Activated T-helper 9 cell treated with anti-CD3 and anti-CD28 coated beads, Interleukin-2, amount 50 U/mL, for 16 hours (primary cell): Measurements from ENCODE around the gene B3GNT7.
"Not testable (repeated sequence)": the region's sequence is repeated elsewhere in the genome, so short reads cannot be mapped to it uniquely, and the experiment has no call there.

ENCODE experiments used
- DNase-seq: peaks from one replicate; pipeline ENCODE4 v3.0.0-alpha.2; 2020; ENCODE audit warnings: low read depth

The B3GNT7 gene

DNA sequence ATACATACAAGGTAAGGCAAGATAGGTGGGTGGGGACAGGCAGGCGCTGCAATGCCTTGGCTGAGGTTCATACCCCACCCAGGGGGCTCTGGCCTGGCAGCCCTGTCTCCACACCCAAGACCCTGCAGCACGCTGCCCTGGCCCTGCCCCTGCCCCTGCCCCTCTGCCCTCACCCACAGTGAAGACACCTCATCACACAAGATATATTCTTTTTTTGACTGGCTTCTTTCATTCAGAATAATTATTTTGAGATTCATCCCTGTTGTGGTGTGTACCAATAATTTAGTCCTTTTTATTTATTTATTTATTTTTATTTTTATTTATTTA lies 11.4 kb upstream of the B3GNT7 start:
- no peak for DNase-seq

DNA sequence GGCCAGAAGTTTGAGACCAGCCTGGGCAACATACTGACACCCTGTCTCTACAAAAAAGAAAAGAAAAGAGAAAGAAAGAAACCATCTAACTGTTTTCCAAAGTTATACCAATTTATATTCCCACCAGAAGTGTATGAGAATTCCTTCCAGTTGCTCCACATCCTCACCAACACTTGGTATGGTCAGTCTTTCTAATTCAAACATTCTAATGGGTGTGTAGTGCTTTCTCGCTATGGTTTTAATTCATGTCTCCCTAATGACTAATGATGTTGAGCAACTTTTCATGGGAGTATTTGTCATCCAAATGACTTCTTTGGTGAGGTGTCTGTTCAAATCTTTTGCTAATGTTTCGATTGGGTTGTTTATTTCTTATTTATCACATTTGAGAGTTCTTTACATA lies 10.5 kb upstream of the B3GNT7 start:
- DNase-seq = no peak

DNA sequence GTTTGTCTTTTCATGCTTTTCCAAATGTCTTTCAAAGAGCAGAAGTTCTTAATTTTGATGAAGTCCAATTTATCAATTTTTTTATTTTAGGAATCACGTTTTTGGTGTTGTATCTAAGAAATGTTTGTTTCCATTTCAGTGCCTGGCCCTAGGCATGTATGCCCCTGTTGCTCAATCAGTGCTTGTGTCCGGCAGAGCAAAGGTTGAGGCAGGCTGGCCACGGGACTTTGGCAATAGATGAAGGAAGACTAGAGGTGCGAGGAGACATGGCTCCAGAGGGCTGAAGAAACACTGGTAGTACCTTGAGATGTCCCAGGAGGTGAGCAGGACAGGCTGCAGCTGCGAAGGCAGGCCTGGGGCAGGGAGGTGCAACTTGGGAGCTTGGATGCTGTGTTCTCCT lies 10.1 kb upstream of the B3GNT7 start:
- DNase-seq = no peak

DNA sequence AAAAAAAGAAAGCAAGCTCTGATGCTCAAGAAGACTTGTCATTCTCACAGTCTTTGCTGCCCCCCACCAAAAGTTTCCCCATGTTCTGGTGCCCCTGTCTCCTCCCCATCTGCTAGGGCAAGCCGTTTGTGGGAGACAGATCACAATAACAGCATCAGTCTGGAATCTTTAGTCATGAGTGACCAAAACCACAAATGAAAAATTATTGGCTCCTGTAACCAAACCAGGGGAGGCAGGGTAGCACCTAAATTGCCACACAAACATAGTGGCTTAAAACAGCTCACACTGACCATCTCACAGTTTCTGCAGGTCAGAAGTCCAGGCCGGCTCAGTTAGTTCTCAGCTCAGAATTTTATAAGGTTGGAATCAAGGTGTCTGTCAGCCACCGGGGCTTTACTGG lies 9.1 kb upstream of the B3GNT7 start:
- DNase-seq = no peak

DNA sequence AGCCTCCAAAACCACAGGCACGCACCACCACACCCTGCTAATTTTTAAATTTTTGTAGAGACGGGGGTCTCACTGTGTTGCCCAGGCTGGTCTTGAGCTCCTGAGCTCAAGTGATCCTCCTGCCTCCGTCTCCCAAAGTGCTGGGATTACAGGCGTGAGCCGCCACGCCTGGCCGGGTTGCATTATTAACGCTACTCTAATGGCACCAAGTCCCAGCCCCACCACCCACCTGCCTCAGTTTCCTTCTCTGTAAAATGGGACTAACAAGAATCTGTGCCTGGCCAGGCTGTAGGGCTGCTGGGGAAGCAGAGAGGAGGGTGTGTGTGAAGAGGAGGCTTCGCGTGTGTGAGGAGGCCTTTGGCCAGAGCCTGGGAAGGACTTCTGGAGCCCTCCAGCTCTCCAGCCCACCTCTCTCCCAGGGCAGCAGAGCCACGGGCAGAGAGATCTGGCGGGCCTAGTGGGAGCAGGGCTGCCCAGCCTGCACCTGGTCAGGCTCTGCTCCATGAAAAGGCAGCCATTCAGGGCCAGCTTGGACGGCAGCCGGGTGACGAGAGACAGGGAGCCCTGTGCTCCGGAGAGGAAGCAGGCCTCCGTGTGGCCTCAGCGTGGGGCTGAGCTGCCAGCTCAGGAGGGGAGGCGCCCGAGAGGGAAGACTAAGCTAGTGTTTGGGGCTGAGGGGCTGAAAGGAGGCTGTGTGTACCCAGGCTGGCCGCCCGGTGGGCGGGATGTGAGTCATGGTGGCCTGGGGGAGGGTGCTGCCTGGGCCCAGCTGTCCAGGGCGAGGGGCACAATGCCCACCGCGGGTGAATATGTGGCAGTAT lies 7.4 kb upstream of the B3GNT7 start:
- DNase-seq = no peak

DNA sequence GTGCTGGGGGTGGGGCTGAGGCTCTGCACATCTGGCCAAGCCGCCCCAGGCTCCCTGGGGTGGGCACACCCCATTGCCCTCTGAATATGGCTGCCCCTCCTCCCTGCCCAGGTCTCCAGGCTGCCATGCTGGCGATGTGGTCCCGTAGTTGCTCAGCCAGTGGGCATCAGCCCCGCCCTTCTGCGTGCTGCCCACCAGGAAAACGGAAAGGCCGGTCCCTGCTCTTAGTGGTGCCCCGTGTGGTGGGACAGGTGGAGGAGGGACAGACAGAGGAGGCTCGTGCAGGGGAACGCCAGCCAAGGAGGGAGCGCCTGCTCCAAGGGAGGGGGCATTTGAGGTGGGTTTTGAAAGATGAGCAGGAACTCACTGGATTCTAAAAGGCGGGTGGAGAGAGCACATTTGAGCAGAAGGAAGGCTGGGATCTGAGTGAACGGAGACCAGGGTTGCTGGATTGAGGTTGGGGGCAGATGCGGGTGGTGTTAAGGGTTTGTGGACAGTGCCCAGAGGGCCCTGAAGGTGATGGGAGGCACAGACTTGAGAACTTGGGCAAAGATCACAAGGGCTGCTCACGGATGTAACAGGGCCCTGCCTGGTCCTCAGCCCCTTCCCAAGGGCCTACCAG lies 6.7 kb upstream of the B3GNT7 start:
- no peak for DNase-seq

DNA sequence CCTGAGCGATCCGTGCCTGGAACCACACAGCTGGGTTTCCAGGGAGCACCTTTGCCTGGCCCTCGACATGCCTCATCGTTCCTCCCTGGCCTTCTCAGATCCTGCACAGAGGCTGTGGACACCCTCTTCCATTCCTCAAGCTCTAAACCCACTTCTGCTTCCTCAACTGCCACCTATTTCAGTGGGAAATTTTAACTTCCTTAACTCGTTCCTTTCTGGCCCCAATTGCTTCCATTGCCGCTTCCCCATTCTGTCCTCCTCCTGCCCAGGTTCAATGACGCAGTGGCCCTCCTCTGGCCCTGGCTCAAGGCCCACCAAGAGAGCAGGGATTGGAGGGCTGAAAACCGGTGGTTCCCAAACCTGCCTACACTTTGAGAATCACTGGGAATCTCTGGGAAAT lies 4.8 kb upstream of the B3GNT7 start:
- DNase-seq = no peak

DNA sequence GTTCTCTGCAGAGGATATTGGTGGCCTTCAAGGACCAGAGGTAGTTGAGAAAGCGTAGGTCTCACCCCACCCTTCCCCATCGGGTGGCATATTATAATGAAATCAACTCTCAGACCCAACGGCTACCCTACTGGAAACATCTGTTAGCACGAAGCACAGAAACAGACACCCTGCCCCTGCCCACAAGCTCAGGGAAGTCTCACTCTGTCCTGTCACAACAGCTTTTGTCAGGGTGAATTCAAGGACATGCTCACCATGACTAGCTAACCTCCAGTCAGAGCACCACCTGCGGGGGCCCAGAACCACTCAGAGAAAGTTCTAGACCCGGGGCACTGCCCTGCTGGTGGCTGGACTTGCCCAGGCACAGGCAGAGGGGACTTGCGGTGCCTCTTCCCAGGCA lies 3.5 kb upstream of the B3GNT7 start:
- no peak for DNase-seq

DNA sequence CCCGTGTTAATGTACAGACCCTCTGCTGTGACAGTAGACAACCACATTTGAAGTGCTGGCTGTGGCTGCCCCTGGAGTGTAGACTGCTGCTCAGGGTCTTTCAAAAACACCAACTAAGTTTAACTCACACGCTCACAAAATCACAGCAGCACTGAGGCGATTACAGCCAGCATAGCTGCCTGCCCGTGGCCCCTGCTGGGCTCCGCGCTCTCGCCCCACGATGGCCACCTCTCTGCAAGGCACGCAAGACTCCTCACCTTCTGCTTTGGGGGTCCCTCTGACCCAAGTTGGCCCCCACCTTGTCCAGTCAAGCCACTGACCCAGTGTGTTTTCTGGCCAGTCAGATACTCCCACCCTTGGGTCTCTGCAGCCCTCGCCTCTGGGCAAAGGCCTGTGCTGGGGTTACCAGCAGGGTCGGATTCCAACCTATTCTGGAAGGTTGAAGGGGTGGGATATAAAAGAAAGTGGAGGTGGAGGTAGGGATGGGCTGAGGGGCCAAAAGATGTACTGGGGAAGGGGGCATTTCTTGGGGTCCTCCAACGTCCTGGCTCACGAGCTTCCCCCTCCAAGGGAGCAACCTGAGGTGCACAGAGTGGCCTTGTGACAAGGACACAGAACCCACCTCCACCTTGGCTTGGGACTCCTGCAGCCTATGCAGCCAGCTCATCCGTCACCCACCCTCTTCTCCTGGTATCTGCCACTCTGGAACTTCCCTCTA lies 2.9 kb upstream of the B3GNT7 start:
- DNase-seq = no peak

DNA sequence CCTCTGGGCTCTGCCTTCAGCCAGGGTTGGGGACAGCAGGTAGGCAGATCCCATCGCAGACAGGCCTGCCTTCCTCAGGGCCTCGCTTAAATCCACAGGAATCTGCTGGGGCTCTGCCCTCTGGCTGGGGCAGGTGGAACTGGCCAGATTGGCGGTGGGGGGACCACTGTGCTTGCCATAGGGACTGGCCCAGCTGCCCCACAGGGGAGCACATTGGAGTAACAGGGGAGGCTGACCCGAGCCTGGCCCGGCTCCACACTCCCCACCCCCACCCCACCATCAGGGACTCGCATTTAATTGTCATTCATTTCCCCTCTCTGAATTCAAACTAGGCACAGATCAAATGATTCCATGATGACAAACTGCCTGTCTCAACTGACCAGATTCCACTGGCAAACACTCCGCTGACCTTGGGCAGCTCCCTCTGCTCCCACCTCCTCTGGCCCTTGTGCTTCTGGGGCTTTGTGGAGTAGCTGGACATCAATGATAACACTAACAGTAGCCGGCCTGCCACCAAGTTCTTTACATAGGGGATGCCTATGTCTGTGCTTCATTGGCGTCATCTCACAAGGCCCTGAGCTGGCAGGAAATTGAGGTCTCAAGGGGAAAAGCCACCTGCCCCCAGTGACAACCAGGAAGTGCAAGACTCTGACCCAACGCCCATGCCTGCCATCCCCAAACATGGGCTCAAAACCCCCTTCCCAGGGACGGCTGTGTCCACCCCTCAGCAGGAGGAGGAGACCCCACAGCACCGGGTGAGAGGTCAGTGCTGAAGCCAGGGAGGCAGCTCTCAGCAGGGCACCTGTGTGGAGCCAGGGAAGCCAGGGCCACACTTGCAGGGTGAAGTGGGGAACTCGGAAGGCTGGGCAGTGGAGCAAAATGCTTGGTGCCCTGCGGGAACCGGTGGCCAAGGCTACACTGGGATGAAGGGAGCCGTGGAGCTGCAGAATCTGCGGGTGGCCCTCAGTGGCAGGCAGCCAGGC lies 2.1 kb upstream of the B3GNT7 start:
- DNase-seq = no peak

DNA sequence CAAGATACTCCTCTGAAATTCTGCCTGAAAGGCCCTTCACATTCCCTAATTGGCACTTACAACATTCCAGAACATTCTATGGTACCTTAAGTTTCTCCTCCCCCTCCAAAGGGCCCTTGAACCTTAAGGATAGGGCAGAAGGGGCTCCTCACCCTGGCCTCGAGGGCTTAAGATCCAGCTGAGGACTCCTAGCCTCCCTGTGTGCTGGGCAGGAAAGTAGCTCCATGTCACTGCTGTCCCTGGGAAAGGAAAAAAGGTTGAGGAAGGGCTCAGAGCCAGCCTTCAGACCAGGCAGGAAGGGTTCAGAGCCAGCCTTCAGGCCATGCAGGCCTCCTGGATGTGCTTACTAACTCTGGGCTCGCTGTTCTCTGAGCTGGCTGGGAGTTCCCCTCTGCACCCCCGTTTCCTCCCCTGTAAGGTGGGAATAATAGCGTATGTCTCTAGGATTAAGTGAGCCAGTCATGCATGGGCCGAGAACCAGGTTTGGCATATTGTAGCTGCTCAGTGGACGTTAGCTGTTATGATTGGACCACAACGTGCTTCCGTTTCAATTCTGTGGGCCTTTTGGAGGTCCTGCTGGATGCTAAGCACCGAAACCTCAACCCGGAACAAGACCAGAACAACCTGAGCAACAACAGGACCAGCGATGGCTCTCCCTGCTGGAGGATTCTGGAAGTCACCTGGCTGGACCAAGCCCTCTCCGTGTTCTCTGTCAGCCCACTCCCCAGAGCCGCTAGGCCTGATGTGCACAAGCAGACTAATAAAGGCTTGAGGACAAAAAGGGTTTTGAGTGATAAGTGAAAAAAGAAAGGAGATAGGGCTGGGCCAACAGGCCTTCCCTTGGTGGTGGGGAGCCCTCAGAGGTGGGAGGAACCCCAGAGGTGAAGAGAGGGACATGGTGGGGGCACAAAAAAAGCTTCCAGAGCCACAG lies 1.0 kb upstream of the B3GNT7 start:
- no peak for DNase-seq

DNA sequence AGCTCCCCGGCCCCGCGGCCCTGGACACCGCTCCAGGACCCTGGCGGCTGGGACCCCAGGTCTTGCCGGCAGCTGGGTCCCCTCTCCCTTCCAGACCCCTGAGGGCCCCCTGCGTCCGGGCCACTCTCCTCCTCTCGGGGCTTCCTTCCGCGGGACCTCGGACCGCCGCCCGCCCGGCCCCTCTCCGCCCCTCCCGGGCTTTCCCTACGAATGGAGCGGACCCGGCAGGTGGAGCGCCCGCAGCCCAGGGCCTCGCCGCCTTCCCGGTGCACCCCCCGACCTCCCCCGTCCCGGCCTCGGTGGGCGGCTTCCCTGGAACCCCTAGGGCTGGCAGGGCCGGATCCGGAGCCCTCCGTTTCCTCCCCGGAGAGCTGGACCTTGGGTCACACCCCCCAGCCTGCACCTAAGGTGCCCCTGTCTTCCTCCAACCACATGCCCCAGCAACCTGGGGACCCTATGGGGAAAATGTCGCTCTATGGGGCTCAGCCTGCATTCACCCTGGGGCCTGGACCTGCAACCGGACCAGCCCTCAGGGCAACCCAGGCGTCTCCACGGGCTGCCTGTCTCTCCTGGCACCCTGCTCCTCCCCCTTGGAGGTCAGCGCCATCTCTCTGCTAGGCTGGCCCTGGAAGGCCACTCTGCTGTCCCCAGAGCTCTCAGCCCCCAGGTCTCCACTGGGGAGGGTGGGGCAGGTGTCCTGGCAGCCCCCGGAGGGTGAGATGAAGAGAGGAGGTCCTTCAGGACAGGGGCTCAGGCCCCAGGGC lies 730 bp downstream of the B3GNT7 start:
- DNase-seq = no peak

DNA sequence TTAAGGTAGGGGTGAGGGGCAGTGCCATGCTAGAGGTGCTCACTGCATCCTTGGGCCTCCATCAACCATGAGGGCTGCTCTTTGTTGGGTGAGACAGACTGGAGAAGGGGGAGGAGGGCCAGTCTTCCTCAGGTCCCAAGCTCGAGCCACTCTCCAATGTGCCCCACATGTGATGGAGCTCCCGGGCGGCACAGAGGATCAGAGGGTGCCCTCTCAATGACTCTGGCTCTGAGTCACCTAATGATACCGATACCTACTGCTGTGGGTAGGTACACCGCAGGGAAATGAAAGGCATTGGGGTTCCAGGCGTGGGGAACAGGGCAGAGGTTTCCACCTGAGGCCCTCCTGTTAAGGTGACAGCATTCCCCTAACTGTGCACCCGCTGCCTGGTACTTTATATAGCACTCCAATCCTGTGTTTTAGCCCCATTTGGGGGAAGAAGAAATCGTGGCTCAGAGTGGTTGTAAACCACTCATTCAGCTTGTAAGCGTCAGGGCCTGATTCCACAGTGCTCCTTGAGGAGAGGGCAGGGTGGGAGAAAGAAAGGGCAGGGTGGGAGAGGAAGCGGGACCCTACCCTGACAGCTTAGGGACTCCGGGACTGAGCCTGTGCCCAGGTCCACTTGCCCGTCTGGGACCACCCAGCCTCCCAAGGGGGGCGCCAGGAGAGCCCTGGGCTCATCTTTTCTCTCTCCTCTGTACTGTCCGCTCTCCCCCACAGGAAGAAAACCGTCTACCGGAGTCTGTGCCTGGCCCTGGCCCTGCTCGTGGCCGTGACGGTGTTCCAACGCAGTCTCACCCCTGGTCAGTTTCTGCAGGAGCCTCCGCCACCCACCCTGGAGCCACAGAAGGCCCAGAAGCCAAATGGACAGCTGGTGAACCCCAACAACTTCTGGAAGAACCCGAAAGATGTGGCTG lies 1.8 kb downstream of the B3GNT7 start:
- peak; percentile 9 for DNase-seq

DNA sequence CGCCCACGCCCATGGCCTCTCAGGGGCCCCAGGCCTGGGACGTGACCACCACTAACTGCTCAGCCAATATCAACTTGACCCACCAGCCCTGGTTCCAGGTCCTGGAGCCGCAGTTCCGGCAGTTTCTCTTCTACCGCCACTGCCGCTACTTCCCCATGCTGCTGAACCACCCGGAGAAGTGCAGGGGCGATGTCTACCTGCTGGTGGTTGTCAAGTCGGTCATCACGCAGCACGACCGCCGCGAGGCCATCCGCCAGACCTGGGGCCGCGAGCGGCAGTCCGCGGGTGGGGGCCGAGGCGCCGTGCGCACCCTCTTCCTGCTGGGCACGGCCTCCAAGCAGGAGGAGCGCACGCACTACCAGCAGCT lies 2.4 kb downstream of the B3GNT7 start:
- DNase-seq = no peak

DNA sequence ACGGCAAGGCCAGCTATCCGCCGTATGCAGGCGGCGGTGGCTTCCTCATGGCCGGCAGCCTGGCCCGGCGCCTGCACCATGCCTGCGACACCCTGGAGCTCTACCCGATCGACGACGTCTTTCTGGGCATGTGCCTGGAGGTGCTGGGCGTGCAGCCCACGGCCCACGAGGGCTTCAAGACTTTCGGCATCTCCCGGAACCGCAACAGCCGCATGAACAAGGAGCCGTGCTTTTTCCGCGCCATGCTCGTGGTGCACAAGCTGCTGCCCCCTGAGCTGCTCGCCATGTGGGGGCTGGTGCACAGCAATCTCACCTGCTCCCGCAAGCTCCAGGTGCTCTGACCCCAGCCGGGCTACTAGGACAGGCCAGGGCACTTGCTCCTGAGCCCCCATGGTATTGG lies 3.1 kb downstream of the B3GNT7 start:
- no peak for DNase-seq

DNA sequence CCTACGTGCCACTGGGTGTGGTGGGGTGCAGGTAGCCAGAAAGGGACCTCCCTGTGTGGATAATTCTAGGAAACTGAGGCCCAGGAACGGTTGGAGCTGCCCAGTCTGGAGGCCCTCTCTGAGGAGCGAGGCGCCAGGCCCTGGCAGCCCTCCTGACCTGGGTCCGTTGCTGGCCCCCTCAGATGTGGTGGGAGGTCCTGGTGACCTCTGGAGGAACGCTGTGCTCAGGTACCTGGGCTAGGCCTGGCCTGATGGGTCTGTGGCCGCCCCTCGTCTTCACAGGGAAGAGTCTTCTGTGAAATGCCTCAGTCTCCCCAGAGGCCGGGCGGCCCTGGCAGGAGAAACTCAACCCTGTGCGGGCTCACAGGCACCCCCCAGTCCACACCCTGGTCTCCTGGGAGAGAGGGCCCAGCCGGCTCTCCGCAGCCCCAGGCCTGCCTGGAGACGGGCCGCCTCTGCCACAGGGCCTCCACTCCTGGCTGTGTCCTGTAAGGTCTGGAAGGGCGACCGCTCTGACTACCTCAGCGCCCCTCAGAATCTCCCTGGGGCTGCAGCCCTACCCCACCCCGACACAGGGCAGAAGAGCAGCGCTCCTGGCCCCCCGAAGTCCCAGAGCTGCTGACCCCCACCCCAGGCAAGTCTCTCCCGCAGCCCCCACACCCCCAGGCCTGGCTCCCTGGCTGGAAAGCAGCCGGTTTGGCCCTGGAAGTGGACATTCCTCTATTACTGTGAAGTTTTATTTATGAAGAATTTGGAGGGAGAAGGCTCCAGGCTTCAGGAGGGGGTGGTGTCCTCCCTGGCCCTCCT lies 3.7 kb downstream of the B3GNT7 start:
- no peak for DNase-seq

DNA sequence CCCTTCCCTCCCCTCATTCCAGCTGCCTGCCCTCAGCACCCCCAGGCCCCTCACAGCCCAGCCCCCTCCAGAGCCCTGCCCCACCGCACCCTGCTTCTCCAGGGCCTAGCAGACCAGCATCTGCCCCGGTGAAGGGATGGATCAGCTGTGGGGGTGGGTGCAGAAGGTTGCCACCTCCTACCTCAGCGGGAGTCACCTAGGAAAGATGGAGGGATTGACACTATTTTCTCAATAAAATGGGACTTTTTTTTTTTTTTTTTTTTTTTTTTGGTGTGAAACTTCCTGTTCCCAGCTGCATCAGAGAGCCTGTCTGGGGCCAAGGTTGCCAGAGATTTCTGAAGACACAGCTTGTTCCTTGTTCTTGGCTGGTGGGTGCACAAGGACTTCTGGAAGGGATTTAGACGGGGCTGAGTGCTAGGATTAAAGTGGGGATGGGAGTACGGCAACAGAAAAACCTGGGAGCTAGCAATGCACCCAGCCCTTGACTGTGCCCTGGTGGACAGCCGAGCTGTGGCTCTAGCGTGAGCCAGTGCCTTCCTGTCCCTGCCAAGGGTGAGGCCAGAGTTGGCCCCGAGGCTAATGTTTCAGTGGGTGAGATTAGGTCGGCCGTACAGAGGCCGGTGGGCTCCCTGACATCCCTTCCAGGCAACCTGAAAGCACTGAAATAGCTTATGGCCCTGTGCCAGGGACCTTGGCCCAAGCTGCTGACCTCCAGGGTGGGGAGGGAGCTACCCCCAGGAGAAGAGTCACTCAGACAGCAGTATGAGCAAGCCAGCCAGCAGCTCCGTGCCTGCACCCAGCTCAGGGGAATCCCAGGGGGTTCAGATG lies 4.6 kb downstream of the B3GNT7 start:
- no peak for DNase-seq

DNA sequence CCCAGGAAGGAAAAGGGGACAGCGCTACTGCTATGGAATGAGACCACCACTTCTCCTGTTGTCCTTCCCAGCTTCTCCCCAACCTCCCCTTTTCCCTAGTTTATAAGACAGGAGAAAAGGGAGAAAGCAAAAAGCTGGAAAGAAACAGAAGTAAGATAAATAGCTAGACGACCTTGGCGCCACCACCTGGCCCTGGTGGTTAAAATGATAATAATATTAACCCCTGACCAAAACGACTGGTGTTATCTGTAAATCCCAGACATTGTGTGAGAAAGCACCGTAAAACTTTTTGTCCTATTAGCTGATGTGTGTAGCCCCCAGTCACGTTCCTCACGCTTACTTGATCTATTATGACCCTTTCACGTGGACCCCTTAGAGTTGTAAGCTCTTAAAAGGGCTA lies 5.2 kb downstream of the B3GNT7 start:
- not testable (repeated sequence) for DNase-seq
